22Rv1 (cell line): ENCODE measurements around the gene IP6K1.
"Not testable (repeated sequence)": the region's sequence is repeated elsewhere in the genome, so short reads cannot be mapped to it uniquely, and the experiment has no call there.

Experiments used
- H3K27ac ChIP-seq: fragments of 450-650 bp; 2 replicates; pipeline ENCODE4 v1.5.1; 2017
- ZFX ChIP-seq: fragments of 450-650 bp; IDR thresholded peaks from 2 replicates; pipeline ENCODE4 v1.6.1; 2017; ENCODE audit warnings: antibody characterized with exemption, borderline replicate concordance
- TF ChIP-seq, protein P1 (sequence below): fragments of 450-650 bp; IDR thresholded peaks from 2 replicates; pipeline ENCODE4 v1.5.1; 2017; ENCODE audit warnings: mild to moderate bottlenecking

Gene IP6K1

DNA sequence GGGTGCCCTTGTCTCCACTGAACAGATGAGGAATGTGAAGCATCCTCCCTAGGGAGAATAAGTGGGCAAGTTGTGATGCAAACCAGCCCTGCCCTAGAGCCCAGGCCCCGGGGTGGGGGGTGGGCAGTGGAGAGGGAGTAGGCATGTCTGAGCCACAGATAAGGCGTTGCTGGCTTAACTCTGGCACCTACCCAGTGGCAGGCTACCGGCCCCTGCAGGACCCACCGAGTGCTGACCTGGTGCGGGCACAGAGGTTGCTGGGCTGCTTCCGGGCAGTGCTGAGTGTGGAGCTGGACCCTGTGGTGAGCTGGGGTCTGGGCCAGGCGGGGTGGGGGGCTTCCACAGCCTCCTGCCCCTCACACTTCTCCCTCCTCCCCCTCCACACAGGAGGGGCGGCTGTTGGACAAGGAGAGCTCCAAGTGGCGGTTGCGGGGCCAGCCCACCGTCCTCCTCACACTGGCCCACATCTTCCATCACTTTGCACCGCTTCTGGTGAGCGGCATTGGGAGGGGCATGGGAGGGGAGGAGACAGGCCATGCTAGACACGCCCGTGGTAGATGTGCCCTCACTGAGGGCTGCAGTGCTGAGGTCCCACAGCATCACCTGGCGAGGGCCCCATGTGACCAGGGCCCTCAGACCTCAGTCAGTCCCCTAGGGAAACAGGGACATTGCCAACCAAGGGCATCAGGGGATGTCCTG is 86.9 kb downstream of the IP6K1 start:
- H3K27ac ChIP-seq, result no peak overlapping the region
- TF ChIP-seq ZFX, result no peak
- TF ChIP-seq, protein P1, sequence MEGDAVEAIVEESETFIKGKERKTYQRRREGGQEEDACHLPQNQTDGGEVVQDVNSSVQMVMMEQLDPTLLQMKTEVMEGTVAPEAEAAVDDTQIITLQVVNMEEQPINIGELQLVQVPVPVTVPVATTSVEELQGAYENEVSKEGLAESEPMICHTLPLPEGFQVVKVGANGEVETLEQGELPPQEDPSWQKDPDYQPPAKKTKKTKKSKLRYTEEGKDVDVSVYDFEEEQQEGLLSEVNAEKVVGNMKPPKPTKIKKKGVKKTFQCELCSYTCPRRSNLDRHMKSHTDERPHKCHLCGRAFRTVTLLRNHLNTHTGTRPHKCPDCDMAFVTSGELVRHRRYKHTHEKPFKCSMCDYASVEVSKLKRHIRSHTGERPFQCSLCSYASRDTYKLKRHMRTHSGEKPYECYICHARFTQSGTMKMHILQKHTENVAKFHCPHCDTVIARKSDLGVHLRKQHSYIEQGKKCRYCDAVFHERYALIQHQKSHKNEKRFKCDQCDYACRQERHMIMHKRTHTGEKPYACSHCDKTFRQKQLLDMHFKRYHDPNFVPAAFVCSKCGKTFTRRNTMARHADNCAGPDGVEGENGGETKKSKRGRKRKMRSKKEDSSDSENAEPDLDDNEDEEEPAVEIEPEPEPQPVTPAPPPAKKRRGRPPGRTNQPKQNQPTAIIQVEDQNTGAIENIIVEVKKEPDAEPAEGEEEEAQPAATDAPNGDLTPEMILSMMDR, result no peak

DNA sequence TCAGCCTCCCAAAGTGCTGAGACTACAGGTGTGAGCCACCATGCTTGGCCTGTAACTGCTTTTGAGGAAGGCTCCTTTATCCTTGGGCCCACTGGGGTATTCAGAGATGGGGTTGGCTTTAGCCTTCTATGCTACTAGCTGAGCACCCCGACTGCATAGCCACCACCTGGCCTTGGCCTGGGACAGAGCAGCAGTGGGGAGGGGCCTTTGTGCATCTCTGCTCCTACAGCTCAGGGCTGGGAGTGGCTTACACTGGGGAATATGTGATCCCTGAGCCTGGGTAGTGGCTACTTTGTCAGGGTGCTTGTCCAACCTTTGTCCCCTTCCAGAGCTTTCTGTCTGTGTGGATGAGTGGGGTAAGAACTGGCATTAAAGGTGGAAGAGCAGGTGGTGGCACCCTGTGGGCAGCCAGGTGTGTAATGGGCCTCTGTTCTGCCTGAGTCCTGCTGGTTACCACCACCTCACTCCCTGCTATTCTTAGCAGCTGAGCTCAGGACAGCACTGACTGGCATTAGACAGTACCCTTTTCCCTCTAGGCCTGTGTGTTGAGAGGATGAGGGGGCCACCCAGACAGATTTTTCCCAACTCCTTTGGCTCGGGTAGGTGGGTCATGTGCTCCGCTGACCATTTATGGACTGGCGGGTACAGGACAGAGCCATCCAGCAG is 90.9 kb downstream of the IP6K1 start:
- H3K27ac ChIP-seq, result not testable (repeated sequence)

DNA sequence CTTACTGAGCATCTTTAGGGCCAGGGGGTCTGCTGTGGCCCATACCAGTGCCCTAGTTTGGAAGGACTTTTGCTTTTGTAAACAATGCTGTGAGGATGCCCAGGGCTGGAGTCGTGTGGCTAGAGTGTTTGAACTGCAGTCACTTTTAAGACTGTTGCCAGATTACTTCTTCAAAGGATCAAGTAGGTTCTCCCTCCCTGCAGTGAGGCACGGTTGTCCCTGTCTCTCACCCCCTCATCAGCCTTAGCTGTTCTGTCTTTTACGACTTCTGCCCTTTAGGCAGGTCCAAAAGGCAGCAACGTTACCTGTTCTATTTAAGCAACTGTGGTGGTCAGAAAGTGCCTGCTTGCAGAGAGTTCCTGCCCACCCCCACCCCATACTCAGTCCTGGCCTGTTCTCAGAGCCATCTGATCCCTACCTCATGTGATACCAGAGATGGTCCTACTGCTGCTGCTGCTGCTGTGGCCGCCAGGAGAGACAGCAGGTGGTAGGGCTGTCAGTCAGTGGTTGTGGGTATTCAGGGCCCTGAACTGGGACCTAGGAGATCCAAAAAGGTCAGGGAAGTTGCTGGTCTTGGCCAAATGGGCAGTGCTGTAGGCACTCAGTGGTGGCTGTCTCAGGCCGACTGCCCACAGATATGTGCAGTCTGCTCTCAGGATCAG is 91.8 kb downstream of the IP6K1 start:
- not testable (repeated sequence) for H3K27ac ChIP-seq

DNA sequence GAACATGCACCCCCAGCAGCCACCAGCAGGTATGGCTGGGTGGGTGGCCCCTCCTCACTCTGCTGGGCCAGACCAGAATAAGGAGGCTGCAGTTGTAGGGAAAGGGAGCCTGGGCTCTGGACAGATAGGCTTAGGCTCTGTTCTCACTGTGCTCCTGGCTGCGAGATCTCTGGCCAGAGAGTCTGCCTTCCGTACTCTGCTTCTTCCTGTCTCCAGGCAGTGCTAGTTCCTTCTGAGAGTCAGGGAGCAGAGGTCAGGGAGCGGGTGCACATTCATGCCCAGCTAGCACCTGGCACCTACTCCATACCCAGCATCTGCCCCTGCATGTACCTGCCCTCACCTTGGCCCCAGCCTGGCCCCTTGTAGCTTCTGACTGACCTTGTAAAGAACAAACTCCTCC is 94.9 kb downstream of the IP6K1 start:
- H3K27ac ChIP-seq, result not testable (repeated sequence)

DNA sequence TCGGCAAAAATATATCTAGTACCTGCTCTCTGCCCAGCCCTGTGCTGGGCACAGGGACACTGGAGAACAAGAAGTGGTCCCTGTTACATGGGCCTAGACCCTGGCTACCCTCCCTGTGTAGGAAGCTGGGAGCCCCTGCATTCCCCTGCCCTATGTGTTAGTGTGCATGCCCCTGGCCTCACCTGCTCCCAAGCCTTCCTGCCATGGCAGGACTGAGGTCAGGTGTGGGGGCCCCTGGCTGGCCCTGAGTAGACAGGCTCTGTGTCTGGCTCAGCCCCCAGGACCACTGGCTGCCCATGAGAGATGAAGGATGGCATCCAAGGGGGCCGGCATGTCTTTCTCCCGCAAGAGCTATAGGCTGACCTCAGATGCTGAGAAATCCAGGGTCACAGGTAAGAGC is 95.5 kb downstream of the IP6K1 start:
- not testable (repeated sequence) for H3K27ac ChIP-seq

DNA sequence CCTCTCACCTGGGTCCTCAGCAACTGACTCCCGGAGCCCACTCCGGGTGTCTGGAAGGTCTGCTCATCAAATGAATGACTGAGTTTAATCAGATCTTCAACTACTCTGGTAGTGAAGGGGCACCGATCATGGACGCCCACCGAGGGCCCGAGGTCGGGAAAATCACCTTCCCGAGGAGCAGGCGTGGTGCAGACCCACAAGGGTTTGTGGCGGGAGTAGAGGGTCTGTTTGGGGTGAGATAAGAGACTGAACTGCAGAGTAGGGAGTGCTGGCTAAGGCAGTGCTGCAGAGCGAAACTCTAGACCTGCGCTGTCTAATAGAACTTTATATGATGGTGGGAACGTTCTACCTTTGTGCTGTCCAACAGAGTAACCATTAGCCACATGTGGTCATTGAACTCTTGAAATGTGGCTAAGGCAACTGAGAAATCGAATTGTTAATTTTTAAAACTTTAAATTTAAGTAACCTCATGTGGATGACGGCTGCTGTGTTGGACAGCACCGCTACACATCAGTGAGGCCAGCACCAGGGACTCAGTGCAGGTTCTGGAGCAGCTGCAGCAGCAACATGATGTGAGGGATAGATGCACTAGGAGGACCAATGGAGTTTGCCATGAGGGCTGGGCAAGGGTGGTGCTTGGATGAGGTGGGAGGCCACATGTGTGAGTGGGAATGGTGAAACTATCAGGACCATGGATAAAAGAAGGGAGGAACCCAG is 96.3 kb downstream of the IP6K1 start:
- H3K27ac ChIP-seq, result peak overlapping the region; percentile 71

DNA sequence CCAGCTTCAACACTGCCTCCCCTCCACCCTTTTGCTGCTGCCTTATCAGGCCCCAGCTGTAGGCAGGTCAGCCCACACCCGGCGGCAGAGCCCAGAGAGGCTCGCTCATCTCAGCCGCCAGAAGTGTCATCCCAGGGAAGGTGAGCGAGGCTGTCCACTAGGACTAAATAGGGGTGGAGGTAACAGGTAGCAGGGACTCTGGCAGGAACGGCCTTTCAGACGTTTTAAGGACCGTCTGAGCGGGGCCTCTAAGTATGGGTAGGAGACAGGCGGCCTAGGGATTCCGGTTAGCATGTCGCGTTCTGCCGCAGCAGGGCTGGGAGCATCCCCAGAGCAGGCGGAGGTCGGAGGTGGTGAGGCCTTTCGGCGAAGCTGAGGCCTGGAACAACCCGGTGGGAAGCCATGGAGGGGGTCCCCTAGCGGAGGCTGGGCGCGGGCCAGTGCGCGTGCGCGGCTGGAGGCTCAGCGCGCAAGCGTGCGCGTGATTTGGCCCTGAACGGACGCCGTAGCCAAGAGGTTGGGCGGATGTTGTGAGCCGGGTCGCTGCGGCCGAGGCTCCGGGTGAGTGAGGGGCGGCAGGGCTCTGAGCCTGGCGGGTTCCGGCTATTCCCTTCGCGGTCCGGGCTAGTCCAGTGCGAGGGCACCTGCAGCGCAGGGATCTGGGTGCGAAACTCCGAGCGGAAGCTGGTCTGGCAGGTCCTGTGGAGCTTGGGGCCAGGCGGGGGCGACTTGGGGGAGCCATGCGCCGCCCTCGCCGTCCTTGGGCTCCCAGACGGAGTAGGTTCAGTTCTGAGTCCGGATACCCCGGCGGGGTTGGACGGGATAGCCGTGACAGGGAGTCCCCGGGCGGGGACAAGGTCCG is 97.1 kb downstream of the IP6K1 start, which contains the start of the genes MST1 and RNF123:
Gene MST1, minus strand, starts transcription at position 429 of the 862 bp plus-strand sequence. CDS start 783 bp downstream, outside the sequence.
Gene RNF123, plus strand, starts transcription at position 512 of the 862 bp plus-strand sequence. CDS start 1,609 bp downstream, outside the sequence.
- H3K27ac ChIP-seq, result peak within 1 kb of the TSS; percentile 71
- TF ChIP-seq, protein P1, result no peak
- TF ChIP-seq ZFX, result no peak

DNA sequence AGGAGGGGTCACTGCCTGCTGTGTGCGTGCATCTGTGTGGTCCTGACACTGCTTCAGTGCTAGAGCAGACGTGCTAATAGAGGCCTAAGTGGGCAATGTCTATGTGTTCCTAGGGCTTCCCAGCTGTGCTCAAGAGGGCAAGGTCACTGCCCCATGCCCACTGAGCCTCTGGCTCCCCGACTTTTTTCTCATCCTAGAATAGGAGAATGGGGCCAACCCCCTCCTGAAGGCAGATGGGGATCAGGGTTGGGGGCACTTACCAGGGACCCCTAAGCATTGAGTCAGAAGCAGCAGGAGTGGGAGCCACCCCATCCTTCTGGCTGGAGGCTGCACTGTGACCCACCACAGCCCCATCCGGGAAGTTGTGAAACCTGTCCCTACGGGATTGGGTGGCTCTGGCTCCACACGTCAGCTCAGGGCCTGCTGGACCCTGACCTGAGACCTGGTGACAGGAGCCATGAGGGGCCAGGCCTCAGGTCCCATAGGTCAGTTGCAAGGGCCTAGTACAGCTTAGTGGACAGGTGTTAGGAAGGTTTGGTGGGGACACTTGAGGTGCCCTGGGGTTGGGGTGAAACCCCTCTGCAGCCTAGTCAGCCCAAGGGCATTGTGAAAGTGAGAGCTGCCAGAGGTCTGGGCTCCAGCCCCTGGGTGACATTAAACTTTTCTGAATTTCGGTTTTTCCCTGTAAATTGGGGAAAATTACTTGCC is 97.8 kb downstream of the IP6K1 start:
- H3K27ac ChIP-seq, result peak overlapping the region; percentile 71

DNA sequence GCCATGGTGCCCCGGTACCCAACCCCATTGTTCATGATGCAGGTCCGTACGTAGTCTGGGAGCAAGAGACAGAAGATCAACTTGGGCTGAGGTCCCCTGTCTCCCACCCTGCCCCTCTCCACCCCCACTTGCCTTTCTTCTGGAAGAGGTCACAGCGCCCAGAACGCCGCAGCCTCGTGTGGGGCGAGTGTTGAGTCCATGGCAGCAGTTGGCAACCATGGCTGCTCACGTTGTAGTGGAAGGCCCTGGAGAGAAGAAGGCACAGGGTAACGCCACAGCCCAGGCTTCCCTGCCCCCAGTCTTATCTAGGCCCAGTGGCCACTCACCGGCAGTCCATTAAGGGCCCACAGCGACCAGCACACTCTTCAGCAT is 98.9 kb downstream of the IP6K1 start:
- H3K27ac ChIP-seq, result peak overlapping the region; percentile 71

DNA sequence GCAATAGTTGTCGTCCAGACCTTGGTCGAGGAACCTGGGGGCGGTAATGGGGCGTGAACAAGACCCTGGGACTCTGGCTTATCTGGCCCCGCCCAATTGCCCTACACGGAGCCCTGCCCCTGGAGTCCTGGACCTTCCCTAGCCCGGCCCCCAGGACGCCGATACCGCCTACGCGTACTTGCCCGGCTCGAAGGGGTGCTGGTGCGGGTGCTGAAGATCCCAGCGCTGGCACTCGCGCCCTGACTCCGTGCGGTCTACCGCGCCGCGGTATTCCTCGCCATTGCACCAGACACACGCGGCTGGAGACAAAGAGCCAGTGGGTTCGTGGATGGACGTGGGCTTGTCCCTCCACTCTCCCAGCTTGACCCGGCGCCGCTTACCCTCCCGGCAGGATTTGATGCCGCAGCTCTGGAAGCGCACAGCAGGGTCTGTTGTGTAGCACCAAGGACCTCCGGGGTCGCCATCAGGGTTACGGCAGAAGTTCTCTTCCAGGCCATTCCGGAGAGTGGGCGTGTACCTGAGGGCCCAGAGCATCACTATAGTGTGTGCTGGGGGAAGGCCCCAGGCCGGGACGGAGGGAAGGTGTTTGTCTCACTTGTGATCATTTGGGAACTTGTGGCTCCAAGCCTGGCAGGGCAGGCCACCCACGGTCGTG is 99.4 kb downstream of the IP6K1 start:
- peak overlapping the region; percentile 71 for H3K27ac ChIP-seq

DNA sequence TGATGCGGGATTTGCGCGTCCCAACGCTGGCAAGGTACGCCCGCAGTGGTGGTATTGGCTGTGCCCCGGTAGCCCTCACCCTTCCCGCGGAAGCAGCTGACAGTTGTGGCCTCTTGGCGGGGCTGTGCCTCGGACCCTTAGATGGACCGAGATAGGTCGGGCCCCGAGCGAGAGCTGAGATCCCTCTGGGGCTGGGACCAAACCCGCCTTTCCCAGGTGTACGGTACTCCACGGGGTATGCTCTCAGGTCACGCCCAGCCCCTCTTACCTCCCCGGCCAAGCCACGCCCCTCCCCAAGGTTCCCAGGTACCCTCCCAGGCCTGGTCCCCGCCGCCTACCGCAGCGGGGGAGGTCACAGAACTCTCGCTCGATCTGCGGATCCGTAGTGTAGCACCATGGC is 100.0 kb downstream of the IP6K1 start:
- peak overlapping the region; percentile 71 for H3K27ac ChIP-seq

DNA sequence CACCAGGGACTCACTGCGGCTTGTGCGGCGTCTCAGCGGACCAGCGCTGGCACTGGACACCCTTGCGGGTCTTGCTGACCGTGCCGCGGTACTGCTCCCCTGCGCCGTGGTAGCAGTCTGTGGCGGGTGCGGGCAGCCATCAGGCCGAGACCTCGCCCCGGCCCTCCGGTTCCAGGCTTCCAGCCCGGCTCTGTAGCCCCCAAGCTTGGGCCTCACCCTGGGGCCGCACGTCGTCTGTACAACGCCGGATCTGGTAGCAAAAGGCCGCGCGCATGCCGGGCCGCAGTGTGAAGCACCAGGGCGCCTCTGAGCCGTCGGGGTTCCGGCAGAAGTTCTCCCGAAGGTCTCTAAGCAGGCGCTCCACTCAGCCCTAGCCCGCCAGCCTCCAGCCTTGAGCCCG is 100.5 kb downstream of the IP6K1 start:
- H3K27ac ChIP-seq, result peak overlapping the region; percentile 71

DNA sequence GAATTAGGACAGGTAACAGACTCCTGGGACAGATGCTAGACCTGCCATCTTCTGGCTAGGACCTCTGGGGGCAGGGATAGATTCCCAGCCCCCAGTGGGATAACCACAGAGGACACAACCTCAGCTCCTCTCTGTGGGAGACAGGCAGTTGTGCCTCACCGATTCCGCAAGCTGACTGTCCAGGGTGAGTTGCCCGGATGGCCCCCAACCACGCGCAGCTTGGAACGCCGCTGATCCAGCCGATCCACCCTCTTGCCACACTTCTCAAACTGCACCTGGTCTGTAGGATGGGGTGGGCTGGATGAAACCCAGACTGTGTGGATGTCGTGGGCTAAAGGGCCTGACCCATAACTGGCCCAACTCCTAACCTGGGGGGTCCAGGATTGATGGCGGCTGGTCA is 101.2 kb downstream of the IP6K1 start:
- peak overlapping the region; percentile 71; the same call in 1 of the 2 replicates for H3K27ac ChIP-seq

DNA sequence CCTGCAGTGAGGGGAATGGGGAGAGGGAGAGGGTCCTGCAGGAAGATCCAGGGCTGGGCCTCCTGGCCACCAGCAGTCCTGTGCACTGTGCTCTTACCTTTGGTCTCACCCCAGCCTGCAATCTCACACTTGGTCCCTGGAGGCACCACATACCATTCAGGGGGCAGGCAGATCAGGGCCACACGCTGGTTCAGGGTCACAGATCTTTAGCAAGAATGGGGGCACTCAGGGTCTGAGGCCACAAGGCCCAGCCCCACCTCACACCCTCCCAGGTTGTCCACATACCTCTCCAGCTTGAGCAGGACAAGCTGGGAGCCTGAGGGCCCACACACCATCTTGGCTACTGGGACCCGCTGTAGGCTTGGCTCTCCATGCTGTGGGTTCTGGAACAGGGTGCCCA is 101.9 kb downstream of the IP6K1 start:
- peak overlapping the region; percentile 15; the same call in 1 of the 2 replicates for H3K27ac ChIP-seq
